GM12891 (cell line): Measurements from ENCODE around the gene EIPR1.

Source experiments
- DNase-seq: peaks from one replicate; pipeline ENCODE4 v3.0.0; 2011; ENCODE audit warnings: low spot score; ENCODE audit not compliant: insufficient read length
- FAIRE-seq: peaks from 2 replicates; lab custom pipeline; 2011; peaks lifted over from hg19 to GRCh38; lab: Jason Lieb, UNC
- PAX5 ChIP-seq: IDR thresholded peaks from 2 replicates; pipeline ENCODE4 v1.6.1; 2011; ENCODE audit warnings: low read length, moderate library complexity, mild to moderate bottlenecking; ENCODE audit not compliant: insufficient read depth, severe bottlenecking
- POLR2A ChIP-seq: IDR thresholded peaks from 2 replicates; pipeline ENCODE4 v1.6.1; 2011; ENCODE audit warnings: low read depth, low read length, control low read depth
- POLR2AphosphoS5 ChIP-seq: IDR thresholded peaks from 2 replicates; pipeline ENCODE4 v1.6.1; 2011; ENCODE audit warnings: low read depth, low read length, control low read depth
- POU2F2 ChIP-seq: IDR thresholded peaks from 2 replicates; pipeline ENCODE4 v1.6.1; 2011; ENCODE audit warnings: low read depth, mild to moderate bottlenecking, control low read depth, low read length, moderate library complexity
- SPI1 ChIP-seq: IDR thresholded peaks from 2 replicates; pipeline ENCODE4 v1.6.1; 2011; ENCODE audit warnings: low read depth, low read length, control low read depth
- TAF1 ChIP-seq: IDR thresholded peaks from 2 replicates; pipeline ENCODE4 v1.6.1; 2011; ENCODE audit warnings: low read depth, low read length, control low read depth

Gene EIPR1

GRCh38 chr2:3212984-3213383 is 164.6 kb downstream of the EIPR1 start:
- DNase-seq (no peak), FAIRE-seq (no peak)
- TF ChIP-seq POLR2A (no peak), PAX5 (no peak), SPI1 (no peak), TAF1 (no peak), POLR2AphosphoS5 (no peak), POU2F2 (no peak)

- DNase-seq (no peak), FAIRE-seq (no peak)
- TF ChIP-seq PAX5 (no peak), TAF1 (no peak), POLR2AphosphoS5 (no peak)
These were observed 165.6 kb downstream of the EIPR1 start for GRCh38 chr2:3212061-3212362.

GRCh38 chr2:3211256-3212060 is 166.2 kb downstream of the EIPR1 start:
- FAIRE-seq (no peak), DNase-seq (no peak)
- TF ChIP-seq TAF1 (no peak), PAX5 (no peak), POLR2AphosphoS5 (no peak), POU2F2 (no peak), POLR2A (no peak), SPI1 (no peak)

- DNase-seq: no peak
- no peak for FAIRE-seq
- no peak for TF ChIP-seq POLR2A
- no peak for TF ChIP-seq PAX5
- no peak for TF ChIP-seq SPI1
- TF ChIP-seq TAF1: no peak
- no peak for TF ChIP-seq POU2F2
- TF ChIP-seq POLR2AphosphoS5: no peak
These were observed 167.4 kb downstream of the EIPR1 start for GRCh38 chr2:3210257-3210656.

- TF ChIP-seq TAF1 (no peak), POU2F2 (no peak), POLR2A (no peak), PAX5 (no peak), POLR2AphosphoS5 (no peak), SPI1 (no peak)
These were observed 168.4 kb downstream of the EIPR1 start for GRCh38 chr2:3209258-3209657.

GRCh38 chr2:3208591-3208990 is 169.0 kb downstream of the EIPR1 start:
- DNase-seq (no peak), FAIRE-seq (no peak)
- TF ChIP-seq TAF1 (no peak), SPI1 (no peak), PAX5 (no peak), POLR2A (no peak), POLR2AphosphoS5 (no peak), POU2F2 (no peak)

More at GRCh38 chr2:3209258-3209657, 168.4 kb downstream of the EIPR1 start:
- DNase-seq (no peak), FAIRE-seq (no peak)

- TF ChIP-seq PAX5: no peak
- TF ChIP-seq POLR2A: no peak
- TF ChIP-seq POU2F2: no peak
- TF ChIP-seq SPI1: no peak
- TF ChIP-seq POLR2AphosphoS5: no peak
- no peak for TF ChIP-seq TAF1
- FAIRE-seq (no peak), DNase-seq (no peak)
These were observed 169.4 kb downstream of the EIPR1 start for GRCh38 chr2:3208179-3208578.

GRCh38 chr2:3207091-3207491 is 170.5 kb downstream of the EIPR1 start:
- FAIRE-seq: no peak
- DNase-seq: no peak
- TF ChIP-seq POU2F2 (no peak), POLR2AphosphoS5 (no peak)

GRCh38 chr2:3205845-3206244 is 171.8 kb downstream of the EIPR1 start:
- no peak for FAIRE-seq
- TF ChIP-seq TAF1 (no peak), PAX5 (no peak), POLR2A (no peak), POLR2AphosphoS5 (no peak), POU2F2 (no peak), SPI1 (no peak)
- no peak for DNase-seq

- DNase-seq (no peak), FAIRE-seq (no peak)
- TF ChIP-seq POLR2AphosphoS5 (no peak), PAX5 (no peak)
These were observed 173.4 kb downstream of the EIPR1 start for GRCh38 chr2:3204031-3204821.
